Naive thymus-derived CD4-positive, alpha-beta T cell (primary cell): ENCODE results near the gene SMIM41. TPM values are rescaled to one million over a fixed set of nuclear protein-coding genes. Genes with fewer than 3 reads are reported as not detected.

Experiments used
- ATAC-seq: fragments of 150-1000 bp; cut with Tn5 transposase; 2 replicates; pipeline ENCODE4 v1.10.0; 2021; ENCODE audit warnings: mild to moderate bottlenecking, moderate library complexity
- CTCF ChIA-PET: fragments of 350-600 bp; sonication (Branson Sonifier 250); formaldehyde crosslinking; loops from one replicate; lab custom pipeline; 2021; ENCODE audit warnings: antibody characterized with exemption; lab: Charles Lee
- POLR2A ChIA-PET: fragments of 350-600 bp; sonication (Branson Sonifier 250); formaldehyde crosslinking; loops from one replicate; lab custom pipeline; 2021; ENCODE audit warnings: antibody characterized with exemption, inconsistent platforms; lab: Charles Lee
- DNase-seq, 9 donors: peaks; one replicate each; pipeline versions ENCODE4 v3.0.0 to v3.0.0-alpha.2; 2020 to 2022; ENCODE audit warnings: mixed read lengths in 1 of 9
- H3K27ac ChIP-seq: one replicate; pipeline ENCODE4 v1.7.0; 2013; ENCODE audit warnings: mild to moderate bottlenecking, low read depth, low read length, moderate library complexity
- H3K27me3 ChIP-seq, 2 donors: one replicate each; pipeline ENCODE4 v1.7.0; 2013; ENCODE audit warnings: low read length in 2 of 2, mild to moderate bottlenecking in 2 of 2, moderate library complexity in 2 of 2; ENCODE audit not compliant: control insufficient read depth in 2 of 2, insufficient read depth in 2 of 2
- H3K36me3 ChIP-seq, 3 experiments: 1 replicate in 2 of 3; 2 replicates in 1 of 3; pipeline ENCODE4 v1.7.0; 2013; ENCODE audit warnings: low read length in 3 of 3, mild to moderate bottlenecking in 3 of 3, moderate library complexity in 1 of 3; ENCODE audit not compliant: insufficient read depth in 3 of 3, control insufficient read depth in 2 of 3
- H3K4me1 ChIP-seq, 2 donors: one replicate each; pipeline ENCODE4 v1.7.0; 2013; ENCODE audit warnings: low read length in 2 of 2, mild to moderate bottlenecking in 2 of 2, moderate library complexity in 1 of 2; ENCODE audit not compliant: control insufficient read depth in 2 of 2, insufficient read depth in 2 of 2
- H3K4me3 ChIP-seq: 2 replicates; pipeline ENCODE4 v1.7.0; 2013; ENCODE audit warnings: mild to moderate bottlenecking, low read length
- H3K9me3 ChIP-seq, 3 experiments: 1 replicate in 2 of 3; 2 replicates in 1 of 3; pipeline ENCODE4 v1.7.0; 2013; ENCODE audit warnings: low read length in 3 of 3; ENCODE audit not compliant: control insufficient read depth in 2 of 3
- H3K27ac Mint-ChIP-seq, 9 donors: one replicate each; pipeline ENCODE4 v1.8.0; 2020 to 2022; ENCODE audit warnings: mixed read lengths in 9 of 9, mild to moderate bottlenecking in 8 of 9, moderate library complexity in 5 of 9, inconsistent platforms in 2 of 9
- H3K27me3 Mint-ChIP-seq, 5 donors: one replicate each; pipeline ENCODE4 v1.8.0; 2021 to 2022; ENCODE audit warnings: mixed read lengths in 5 of 5, mild to moderate bottlenecking in 1 of 5
- H3K36me3 Mint-ChIP-seq, 5 donors: one replicate each; pipeline ENCODE4 v1.8.0; 2020 to 2022; ENCODE audit warnings: mixed read lengths in 5 of 5, mild to moderate bottlenecking in 3 of 5, inconsistent platforms in 1 of 5
- H3K4me1 Mint-ChIP-seq, 7 donors: one replicate each; pipeline ENCODE4 v1.8.0; 2020 to 2022; ENCODE audit warnings: mixed read lengths in 7 of 7, mild to moderate bottlenecking in 3 of 7, inconsistent platforms in 1 of 7
- H3K4me3 Mint-ChIP-seq, 10 donors: one replicate each; pipeline ENCODE4 v1.8.0; 2020 to 2022; ENCODE audit warnings: mild to moderate bottlenecking in 10 of 10, mixed read lengths in 10 of 10, moderate library complexity in 6 of 10, inconsistent platforms in 2 of 10
- H3K9me3 Mint-ChIP-seq, 11 donors: one replicate each; pipeline ENCODE4 v1.8.0; 2020 to 2022; ENCODE audit warnings: mixed read lengths in 11 of 11, mild to moderate bottlenecking in 4 of 11, inconsistent platforms in 1 of 11, moderate library complexity in 1 of 11
- intact Hi-C, 2 donors: fragments of 100-400 bp; cut with micrococcal nuclease; formaldehyde crosslinking; loops; one replicate each; pipeline ENCODE4 v1.15.1; 2023
- polyA plus RNA-seq, 2 donors: library from polyadenylated mRNA; unstranded; fragments of 300-500 nt; fragmentation: Illumina TruSeq; gene quantifications; one replicate each; pipeline ENCODE4 v1.2.3, GENCODE V29; 2021
- total RNA-seq, 6 experiments: library from RNA in 5 of 6; stranded (reverse) in 5 of 6; gene quantifications; 1 replicate in 5 of 6; 2 replicates in 1 of 6; pipeline ENCODE4 v1.2.3 and lab custom pipeline; 2021 to 2026

Gene SMIM41
- total and polyA plus RNA-seq, 7 experiments from 2014 or later = 0.24 to 0.27 TPM; not detected in 5

- POLR2A ChIA-PET = interaction anchor here (0.6 kb wide), 1 partner anchor 14 kb away, joined by 3 read pairs; no protein-coding TSS in a partner anchor
- intact Hi-C loops = loop anchor here in 1 of 2 donors (5.0 kb wide), 1 partner anchor 1304 kb away; the partner anchor contains the start of gene ATF1
- Mint-ChIP-seq H3K4me1 (peaks cover 13 to 30% (median 23%) of the 10 kb centered on the region in 7 donors), H3K9me3 (no peaks in the 10 kb centered on the region), H3K4me3 (peak overlapping the region in 3 of 10 donors; percentile 2 to 34 (median 15)), H3K27me3 (peaks cover 0 to 5% (median 0%) of the 10 kb centered on the region in 5 donors), H3K36me3 (peaks cover 0 to 1% (median 0%) of the 10 kb centered on the region in 5 donors), H3K27ac (peak overlapping the region in 2 of 9 donors; percentile 55 to 66)
- no peak for ATAC-seq
- no peak overlapping the region for H3K4me3 ChIP-seq
- H3K36me3 ChIP-seq = peaks cover 0 to 7% (median 0%) of the 10 kb centered on the region in 3 experiments
- no peaks in the 10 kb centered on the region for H3K9me3 ChIP-seq
- no peaks in the 10 kb centered on the region for H3K27me3 ChIP-seq
- no peak overlapping the region for H3K27ac ChIP-seq
- H3K4me1 ChIP-seq = peaks cover 15 to 16% of the 10 kb centered on the region in 2 donors
- no peak for DNase-seq
- CTCF ChIA-PET = interaction anchor here (0.7 to 21.9 kb wide), 2 partner anchors 41 to 115 kb away, joined by 3 to 457 read pairs; no protein-coding TSS in a partner anchor
These were observed 13.0 kb upstream of the SMIM41 start for GRCh38 chr12:52066346-52067080.

- intact Hi-C loops = loop anchor here in 1 of 2 donors (5.0 kb wide), 1 partner anchor 1305 kb away; the partner anchor contains the start of gene ATF1
- peak overlapping the region in 3 of 9 donors; percentile 10 to 55 (median 41) for H3K27ac Mint-ChIP-seq
- Histone ChIP-seq H3K4me3 (no peak overlapping the region), H3K4me1 (peaks cover 16 to 19% of the 10 kb centered on the region in 2 donors), H3K27me3 (no peaks in the 10 kb centered on the region), H3K36me3 (peaks cover 0 to 7% (median 0%) of the 10 kb centered on the region in 3 experiments), H3K9me3 (no peaks in the 10 kb centered on the region), H3K27ac (no peak overlapping the region)
- H3K9me3 Mint-ChIP-seq = no peaks in the 10 kb centered on the region
- ATAC-seq = no peak
- ChIA-PET CTCF (interaction anchor here (21.9 kb wide), 1 partner anchor 41 kb away, joined by 457 read pairs; no protein-coding TSS in a partner anchor), POLR2A (no interaction called here)
- peak overlapping the region in 2 of 10 donors; percentile 16 to 34 for H3K4me3 Mint-ChIP-seq
- no peak for DNase-seq
- peaks cover 0 to 5% (median 0%) of the 10 kb centered on the region in 5 donors for H3K27me3 Mint-ChIP-seq
- H3K4me1 Mint-ChIP-seq = peaks cover 17 to 35% (median 27%) of the 10 kb centered on the region in 7 donors
- H3K36me3 Mint-ChIP-seq = peaks cover 0 to 1% (median 0%) of the 10 kb centered on the region in 5 donors
These were observed 12.5 kb upstream of the SMIM41 start for GRCh38 chr12:52067081-52067374.

- Mint-ChIP-seq H3K9me3 (no peaks in the 10 kb centered on the region), H3K4me1 (peaks cover 35 to 59% (median 49%) of the 10 kb centered on the region in 7 donors), H3K36me3 (peaks cover 10 to 20% (median 13%) of the 10 kb centered on the region in 5 donors), H3K27ac (peak within 1 kb of the TSS; percentile 97 to 100 (median 98)), H3K27me3 (peaks cover 0 to 5% (median 0%) of the 10 kb centered on the region in 5 donors), H3K4me3 (peak within 1 kb of the TSS; percentile 88 to 99 (median 96))
- peaks cover 19 to 31% of the 10 kb centered on the region in 2 donors for H3K4me1 ChIP-seq
- peak within 1 kb of the TSS; percentile 96 for H3K4me3 ChIP-seq
- intact Hi-C loops = loop anchor here (1.0 to 5.0 kb wide), 7 partner anchors 14 to 1307 kb away; partner anchors contain the start of genes NR4A1 (in 2 of the 2), ACVR1B (in 1 of the 2) and ATF1 (in 1 of the 2)
- DNase-seq (peak; percentile 80 to 92 (median 89)), ATAC-seq (peak; percentile 97)
- ChIA-PET POLR2A (interaction anchor here (0.8 to 2.9 kb wide), 14 partner anchors 13 to 936 kb away, joined by 3 to 31 read pairs (median 4); partner anchors contain the start of genes EIF4B, NR4A1 and TAMALIN), CTCF (interaction anchor here (0.6 to 21.9 kb wide), 9 partner anchors 9 to 91 kb away, joined by 3 to 457 read pairs (median 4); partner anchors contain the start of gene NR4A1)
- H3K27me3 ChIP-seq = no peaks in the 10 kb centered on the region
- H3K27ac ChIP-seq = peak within 1 kb of the TSS; percentile 87
- H3K9me3 ChIP-seq = no peaks in the 10 kb centered on the region
- H3K36me3 ChIP-seq = peaks cover 0 to 24% (median 0%) of the 10 kb centered on the region in 3 experiments
These were observed 9.9 kb upstream of the SMIM41 start, which contains the start of gene ATG101 for GRCh38 chr12:52069327-52070184. Gene ATG101 (plus strand): TSS chr12:52069978. CDS start chr12:52073651, 3,673 bp downstream.

GRCh38 chr12:52070185-52070925 is 9.1 kb upstream of the SMIM41 start:
- ChIA-PET POLR2A (interaction anchor here (0.8 to 2.9 kb wide), 13 partner anchors 14 to 936 kb away, joined by 3 to 31 read pairs (median 4); partner anchors contain the start of genes EIF4B, NR4A1 and TAMALIN), CTCF (interaction anchor here (0.6 to 21.9 kb wide), 10 partner anchors 8 to 91 kb away, joined by 3 to 457 read pairs (median 4); partner anchors contain the start of gene NR4A1)
- Histone ChIP-seq H3K4me3 (peak overlapping the region; percentile 96), H3K36me3 (peaks cover 0 to 32% (median 0%) of the 10 kb centered on the region in 3 experiments), H3K4me1 (peaks cover 19 to 31% of the 10 kb centered on the region in 2 donors), H3K9me3 (no peaks in the 10 kb centered on the region), H3K27me3 (no peaks in the 10 kb centered on the region), H3K27ac (peak overlapping the region; percentile 87)
- intact Hi-C loops = no loop called here
- DNase-seq (no peak), ATAC-seq (no peak)
- Mint-ChIP-seq H3K36me3 (peaks cover 10 to 21% (median 15%) of the 10 kb centered on the region in 5 donors), H3K9me3 (no peaks in the 10 kb centered on the region), H3K4me1 (peaks cover 35 to 65% (median 49%) of the 10 kb centered on the region in 7 donors), H3K27ac (peak overlapping the region; percentile 97 to 100 (median 98)), H3K27me3 (peaks cover 0 to 3% (median 0%) of the 10 kb centered on the region in 5 donors), H3K4me3 (peak overlapping the region; percentile 88 to 99 (median 96))

GRCh38 chr12:52073531-52074381 is 5.7 kb upstream of the SMIM41 start:
- CTCF ChIA-PET = interaction anchor here (21.9 kb wide), 1 partner anchor 48 kb away, joined by 457 read pairs; no protein-coding TSS in a partner anchor
- Histone ChIP-seq H3K27ac (no peak overlapping the region), H3K4me3 (no peak overlapping the region), H3K4me1 (peaks cover 19 to 31% of the 10 kb centered on the region in 2 donors), H3K36me3 (peaks cover 0 to 65% (median 6%) of the 10 kb centered on the region in 3 experiments), H3K9me3 (no peaks in the 10 kb centered on the region), H3K27me3 (no peaks in the 10 kb centered on the region)
- Mint-ChIP-seq H3K9me3 (no peaks in the 10 kb centered on the region), H3K27me3 (no peaks in the 10 kb centered on the region), H3K4me1 (peaks cover 41 to 66% (median 53%) of the 10 kb centered on the region in 7 donors), H3K36me3 (peaks cover 13 to 39% (median 20%) of the 10 kb centered on the region in 5 donors), H3K27ac (peak overlapping the region in 6 of 9 donors; percentile 30 to 88 (median 60)), H3K4me3 (peak overlapping the region in 7 of 10 donors; percentile 23 to 74 (median 49))
- DNase-seq (peak in 4 of 9 donors; percentile 16 to 43 (median 32)), ATAC-seq (no peak)
- POLR2A ChIA-PET = no interaction called here
- intact Hi-C loops = no loop called here
